Esophagus squamous epithelium (tissue), 5 donors: ENCODE measurements around the gene MAP4K3. TPM values are rescaled to one million over a fixed set of nuclear protein-coding genes. Genes with fewer than 3 reads are reported as not detected.

ENCODE experiments used
- DNase-seq: peaks from one replicate; lab custom pipeline; 2025; lab: John Stamatoyannopoulos, UW
- H3K27ac ChIP-seq, 4 donors: fragments of 200-600 bp; sonication (generic); one replicate each; pipeline ENCODE4 v1.5.1; 2016 to 2019; ENCODE audit warnings: mild to moderate bottlenecking in 1 of 4
- H3K27me3 ChIP-seq, 4 donors: fragments of 200-600 bp; sonication (generic); 1 replicate in 3 of 4; 2 replicates in 1 of 4; pipeline versions ENCODE4 v1.5.1 to v1.6.0; 2017 to 2021; ENCODE audit warnings: antibody characterized with exemption in 1 of 4
- H3K36me3 ChIP-seq, 3 donors: fragments of 200-600 bp; sonication (generic); one replicate each; pipeline ENCODE4 v1.5.1; 2016 to 2019
- H3K4me1 ChIP-seq, 3 donors: fragments of 200-600 bp; sonication (generic); one replicate each; pipeline ENCODE4 v1.5.1; 2017 to 2019
- H3K4me3 ChIP-seq, 4 donors: fragments of 200-600 bp; sonication (generic); 1 replicate in 3 of 4; 2 replicates in 1 of 4; pipeline ENCODE4 v1.5.1; 2016 to 2019; ENCODE audit warnings: mild to moderate bottlenecking in 2 of 4, moderate library complexity in 1 of 4
- H3K9me3 ChIP-seq, 3 donors: fragments of 200-600 bp; sonication (generic); one replicate each; pipeline ENCODE4 v1.5.1; 2016 to 2019
- CTCF ChIP-seq, 6 experiments: fragments of 450-650 bp in 4 of 6; fragments of 200-600 bp in 2 of 6; sonication (generic) in 2 of 6; IDR thresholded peaks; one replicate each; pipeline ENCODE4 v1.5.1; 2016 to 2019; ENCODE audit warnings: antibody characterized with exemption in 6 of 6, mild to moderate bottlenecking in 4 of 6, moderate library complexity in 4 of 6
- POLR2A ChIP-seq, 4 donors: fragments of 450-650 bp; IDR thresholded peaks; one replicate each; pipeline ENCODE4 v1.6.1; 2017; ENCODE audit warnings: antibody characterized with exemption in 4 of 4, mild to moderate bottlenecking in 4 of 4, moderate library complexity in 3 of 4
- WGBS, 2 donors: methylation state at CpG; one replicate each; pipeline ENCODE4 v1.1.5; 2018; 5-methylcytosine and 5-hydroxymethylcytosine counted together
- intact Hi-C: fragments of 100-400 bp; cut with DNase I; formaldehyde crosslinking; loops from one replicate; pipeline ENCODE4 v1.15.0; 2022
- total RNA-seq, 4 donors: library from RNA; depleted of rRNA; stranded (reverse); fragments of >200 nt; gene quantifications; one replicate each; pipeline ENCODE4 v1.1.0, GENCODE V29; 2016
- donor health status: DM: yes; HTN: yes; CAD: no.

MAP4K3 gene
- total RNA-seq, 4 donors from 2014 or later: 12.6 to 35.1 (median 15.8) TPM

- no peaks in the 10 kb centered on the region for H3K27me3 ChIP-seq
- H3K4me1 ChIP-seq: peaks cover 0 to 20% (median 0%) of the 10 kb centered on the region in 3 donors
- peak overlapping the region in 1 of 4 donors; percentile 11 for H3K27ac ChIP-seq
- TF ChIP-seq POLR2A (IDR thresholded peaks at IDR 0.05): no peak
- peak; percentile 81 to 89 (median 86) for TF ChIP-seq CTCF (IDR thresholded peaks at IDR 0.05)
- H3K4me3 ChIP-seq: peak overlapping the region in 3 of 4 donors; percentile 8 to 41 (median 15)
- no peak for DNase-seq
- no peaks in the 10 kb centered on the region for H3K9me3 ChIP-seq
- intact Hi-C loops: loop anchor here (5.0 kb wide), 2 partner anchors 106 to 166 kb away; partner anchors contain the start of gene SOS1
- 15 to 17% methylated on average over 9 of the region's 9 CpGs for WGBS, 2 donors
- H3K36me3 ChIP-seq: no peaks in the 10 kb centered on the region
Measured at GRCh38 chr2:39227628-39228412, 209.3 kb downstream of the MAP4K3 start.

GRCh38 chr2:39225567-39225966 is 211.5 kb downstream of the MAP4K3 start:
- H3K4me3 ChIP-seq: no peak overlapping the region
- WGBS, 2 donors: 57 to 89% methylated on average over 1 of the region's 1 CpG

GRCh38 chr2:39223909-39224308 is 213.2 kb downstream of the MAP4K3 start:
- H3K4me1 ChIP-seq: peaks cover 0 to 12% (median 0%) of the 10 kb centered on the region in 3 donors
- no peak for DNase-seq
- H3K9me3 ChIP-seq: no peaks in the 10 kb centered on the region
- WGBS, 2 donors: 82 to 92% methylated on average over 1 of the region's 1 CpG
- H3K27ac ChIP-seq: no peak overlapping the region
- H3K4me3 ChIP-seq: no peak overlapping the region
- TF ChIP-seq POLR2A (IDR thresholded peaks at IDR 0.05) (no peak), CTCF (IDR thresholded peaks at IDR 0.05) (no peak)
- intact Hi-C loops: no loop called here
- no peaks in the 10 kb centered on the region for H3K36me3 ChIP-seq
- no peaks in the 10 kb centered on the region for H3K27me3 ChIP-seq

More at GRCh38 chr2:39225567-39225966, 211.5 kb downstream of the MAP4K3 start:
- Histone ChIP-seq H3K36me3 (no peaks in the 10 kb centered on the region), H3K27me3 (no peaks in the 10 kb centered on the region), H3K27ac (no peak overlapping the region), H3K9me3 (no peaks in the 10 kb centered on the region), H3K4me1 (peaks cover 0 to 20% (median 0%) of the 10 kb centered on the region in 3 donors)
- intact Hi-C loops: loop anchor here (5.0 kb wide), 2 partner anchors 103 to 163 kb away; partner anchors contain the start of gene SOS1
- TF ChIP-seq CTCF (IDR thresholded peaks at IDR 0.05) (no peak), POLR2A (IDR thresholded peaks at IDR 0.05) (no peak)
- DNase-seq: no peak

- H3K27me3 ChIP-seq: no peaks in the 10 kb centered on the region
- no peak overlapping the region for H3K4me3 ChIP-seq
- 84 to 96% methylated on average over 3 of the region's 3 CpGs for WGBS, 2 donors
- no peak overlapping the region for H3K27ac ChIP-seq
- H3K9me3 ChIP-seq: no peaks in the 10 kb centered on the region
- no peak for TF ChIP-seq CTCF (IDR thresholded peaks at IDR 0.05)
- no peaks in the 10 kb centered on the region for H3K4me1 ChIP-seq
- no peaks in the 10 kb centered on the region for H3K36me3 ChIP-seq
- intact Hi-C loops: no loop called here
- no peak for DNase-seq
Measured at GRCh38 chr2:39221459-39221858, 215.6 kb downstream of the MAP4K3 start.

GRCh38 chr2:39220136-39220535 is 216.9 kb downstream of the MAP4K3 start:
- 96 to 100% methylated on average over 2 of the region's 2 CpGs for WGBS, 2 donors
- Histone ChIP-seq H3K36me3 (no peaks in the 10 kb centered on the region), H3K4me3 (no peak overlapping the region), H3K27ac (no peak overlapping the region), H3K27me3 (no peaks in the 10 kb centered on the region), H3K9me3 (no peaks in the 10 kb centered on the region), H3K4me1 (no peaks in the 10 kb centered on the region)
- intact Hi-C loops: no loop called here
- no peak for DNase-seq
- TF ChIP-seq CTCF (IDR thresholded peaks at IDR 0.05) (no peak), POLR2A (IDR thresholded peaks at IDR 0.05) (no peak)
